Measurements from ENCODE around the gene BMP5.
"Not testable (repeated sequence)": the region's sequence is repeated elsewhere in the genome, so short reads cannot be mapped to it uniquely, and the experiment has no call there.

BMP5 gene

DNA sequence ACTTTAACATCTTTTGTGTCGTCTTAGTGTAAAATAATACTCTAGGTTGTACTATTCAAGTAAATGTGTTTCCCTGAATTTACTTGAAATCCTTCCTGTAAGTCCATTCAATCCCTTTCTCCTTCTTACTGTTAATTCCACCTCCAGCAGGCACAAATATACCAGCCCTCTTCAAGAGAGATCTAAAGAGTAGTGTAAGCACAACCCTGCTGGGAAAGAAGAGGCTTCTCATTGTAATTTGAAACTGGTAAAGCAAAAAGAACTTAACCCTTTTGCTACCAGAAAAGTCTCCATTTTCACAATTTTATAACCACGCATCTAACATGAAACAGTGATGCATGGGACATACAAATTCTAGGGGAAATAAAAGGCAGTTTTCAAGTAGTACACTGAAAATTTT, at the start of gene BMP5:
BMP5 (minus strand) TSS at position 191 of the 400 bp plus-strand sequence. CDS start 725 bp downstream, outside the sequence.
- DNase-seq: no peak

DNA sequence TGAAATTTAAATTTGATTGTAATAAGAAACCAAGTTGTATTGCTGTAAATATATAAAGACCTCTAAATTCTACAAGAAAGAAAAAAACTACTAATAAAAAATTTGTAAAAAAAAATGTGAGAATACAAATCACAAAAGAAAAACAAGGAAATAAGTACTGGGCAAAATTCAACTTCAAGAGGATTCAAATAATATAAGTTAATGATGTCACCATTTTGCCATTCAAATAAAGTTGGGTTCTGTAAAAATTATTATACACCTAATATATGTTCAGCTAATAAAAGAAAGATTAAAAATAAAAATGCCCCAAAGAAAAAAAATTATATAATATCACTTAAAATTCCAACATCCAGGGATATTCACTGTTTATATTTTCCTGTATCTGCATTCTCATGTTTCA, 47.0 kb upstream of the BMP5 start:
- DNase-seq: no peak

DNA sequence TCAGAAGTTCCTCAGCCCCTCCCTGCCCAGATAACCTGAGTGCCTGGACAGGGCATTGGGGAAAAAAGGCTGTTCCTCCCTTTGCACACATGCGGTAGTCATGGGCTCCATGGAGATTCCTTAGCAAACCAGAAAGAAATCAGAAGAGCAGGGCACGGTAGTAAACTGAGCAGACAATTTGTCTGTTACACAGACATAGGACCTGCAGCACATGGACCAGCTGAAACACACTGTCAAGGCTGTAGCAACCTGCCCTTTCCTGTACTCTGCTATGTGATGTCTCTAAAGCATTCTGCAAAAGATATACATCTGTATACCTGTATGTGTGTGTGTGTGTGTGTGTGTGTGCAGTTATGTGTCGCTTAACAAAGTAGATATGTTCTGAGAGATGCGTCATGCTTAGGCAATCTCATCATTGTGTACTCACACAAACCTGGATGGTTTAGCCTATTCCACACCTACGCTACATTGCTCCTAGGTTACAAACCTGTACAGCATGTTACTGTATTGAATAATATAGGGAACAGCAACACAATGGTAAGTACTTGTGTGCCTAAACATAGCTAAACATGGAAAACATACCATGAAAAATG, 44.4 kb upstream of the BMP5 start:
- no peak for DNase-seq

DNA sequence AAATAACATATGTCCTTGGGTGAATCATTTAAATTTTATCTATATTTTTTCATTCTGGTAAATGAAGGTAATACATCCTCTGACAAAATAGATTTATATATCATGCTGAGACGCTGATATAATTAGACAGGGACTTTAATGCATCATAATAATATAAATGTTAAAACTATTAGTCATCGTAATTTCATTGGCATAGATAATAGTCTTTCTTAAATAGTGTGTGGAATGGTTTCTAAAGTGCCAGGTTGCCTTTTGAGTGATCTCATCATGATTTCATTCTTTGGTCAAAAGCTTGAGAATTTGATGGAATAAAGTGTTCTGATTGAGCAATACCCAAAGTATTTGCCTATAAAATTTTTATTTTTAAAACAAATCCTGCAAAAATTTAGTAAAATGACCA, 43.2 kb upstream of the BMP5 start:
- DNase-seq: no peak

DNA sequence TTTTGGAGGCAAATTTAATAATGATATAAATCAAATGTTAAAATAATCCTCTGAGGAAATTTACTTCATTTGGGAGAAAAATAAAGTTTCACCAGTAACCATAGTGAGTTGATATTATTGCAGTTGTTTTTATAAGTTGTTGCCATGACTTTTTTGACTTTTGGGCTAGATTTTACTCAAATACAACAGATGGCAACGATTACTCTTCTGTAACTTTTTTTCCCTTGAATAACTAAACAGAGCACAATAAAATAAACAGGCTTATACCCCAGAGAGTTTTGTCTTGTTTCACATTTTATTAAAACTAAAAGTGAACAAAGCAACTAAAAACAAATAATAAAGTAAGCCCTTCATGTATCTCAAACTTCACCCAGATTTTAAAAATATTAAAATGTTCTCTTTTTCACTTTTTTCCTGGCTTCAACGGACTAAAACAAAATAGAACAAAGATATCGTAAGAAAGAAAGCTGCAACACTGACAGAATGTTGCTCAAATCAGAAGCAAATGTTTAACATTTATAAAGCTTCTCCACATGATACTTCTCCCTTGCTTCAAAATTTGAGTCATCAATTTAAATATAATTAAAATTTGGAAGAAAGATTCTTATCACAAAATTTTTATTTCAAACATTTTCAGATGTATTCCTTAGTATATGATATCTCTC, 42.5 kb upstream of the BMP5 start:
- no peak for DNase-seq

DNA sequence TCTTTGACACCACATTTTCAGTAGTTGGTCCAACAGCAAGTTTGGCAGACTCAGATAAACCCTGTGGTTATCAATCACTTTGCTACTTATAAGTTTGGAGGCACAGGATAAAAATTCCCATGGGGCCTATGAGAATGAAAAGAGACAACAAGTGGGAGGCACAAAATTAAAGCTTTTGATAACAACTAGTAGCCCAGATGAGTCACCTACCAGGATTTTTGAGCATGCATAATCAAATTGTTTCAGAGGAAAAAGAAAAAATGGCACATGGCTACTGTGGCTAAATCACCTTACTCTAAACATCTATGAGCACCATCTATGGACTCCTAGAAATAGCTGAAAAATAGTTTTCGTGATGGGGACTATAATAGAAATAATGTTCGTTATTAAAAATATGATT, 40.8 kb upstream of the BMP5 start:
- DNase-seq: no peak

DNA sequence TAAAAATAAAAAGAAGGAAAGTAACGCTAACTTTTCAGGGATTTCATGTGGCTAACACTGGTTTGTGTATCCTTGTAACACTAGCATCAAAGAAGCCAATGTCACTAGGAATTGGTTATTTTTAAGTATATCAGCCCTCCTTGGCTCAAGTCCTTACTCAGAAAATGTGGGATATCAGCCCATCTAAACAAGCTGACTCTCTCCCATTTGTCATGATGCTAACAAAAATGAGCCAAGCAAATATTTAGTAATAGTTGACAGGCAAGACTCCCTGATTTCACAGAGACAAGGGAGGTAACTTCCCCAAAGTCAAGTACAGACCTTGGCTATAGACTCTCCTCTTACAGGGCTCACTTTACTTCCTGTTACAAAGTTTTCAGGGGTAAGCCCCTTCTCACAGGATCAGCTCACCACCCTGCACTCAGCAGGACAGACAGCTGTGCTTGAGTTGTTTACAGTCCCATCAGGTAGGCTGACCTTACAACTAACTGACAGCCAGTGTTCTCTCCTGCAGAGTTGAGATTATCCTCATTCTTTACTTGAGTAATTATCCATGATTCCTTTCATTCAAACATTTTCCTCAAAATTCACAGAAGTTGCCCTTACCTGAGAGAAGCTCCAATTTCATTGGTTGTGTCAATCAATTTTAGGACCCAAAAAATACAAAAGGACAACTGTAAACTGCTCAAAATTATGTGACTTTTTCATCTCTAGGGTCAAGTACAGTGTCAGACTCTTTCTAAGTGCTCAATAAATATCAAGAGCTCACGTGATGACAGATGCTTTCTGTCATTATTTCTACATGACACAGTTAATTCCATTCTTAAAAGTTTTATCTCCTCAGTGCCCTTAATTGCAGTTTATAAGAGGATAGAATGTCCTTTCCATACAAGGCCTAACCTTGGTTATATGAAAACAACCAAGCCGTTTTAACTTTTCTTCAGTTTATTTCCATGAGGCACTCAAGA, 38.1 kb upstream of the BMP5 start:
- no peak for DNase-seq

DNA sequence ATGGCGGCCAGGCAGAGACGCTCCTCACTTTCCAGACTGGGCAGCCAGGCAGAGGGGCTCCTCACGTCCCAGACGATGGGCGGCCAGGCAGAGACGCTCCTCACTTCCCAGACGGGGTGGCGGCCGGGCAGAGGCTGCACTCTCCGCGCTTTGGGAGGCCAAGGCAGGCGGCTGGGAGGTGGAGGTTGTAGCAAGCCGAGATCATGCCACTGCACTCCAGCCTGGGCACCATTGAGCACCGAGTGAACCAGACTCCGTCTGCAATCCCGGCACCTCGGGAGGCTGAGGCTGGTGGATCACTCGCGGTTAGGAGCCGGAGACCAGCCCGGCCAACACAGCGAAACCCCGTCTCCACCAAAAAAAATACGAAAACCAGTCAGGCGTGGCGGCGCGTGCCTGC, 35.1 kb upstream of the BMP5 start:
- not testable (repeated sequence) for DNase-seq

DNA sequence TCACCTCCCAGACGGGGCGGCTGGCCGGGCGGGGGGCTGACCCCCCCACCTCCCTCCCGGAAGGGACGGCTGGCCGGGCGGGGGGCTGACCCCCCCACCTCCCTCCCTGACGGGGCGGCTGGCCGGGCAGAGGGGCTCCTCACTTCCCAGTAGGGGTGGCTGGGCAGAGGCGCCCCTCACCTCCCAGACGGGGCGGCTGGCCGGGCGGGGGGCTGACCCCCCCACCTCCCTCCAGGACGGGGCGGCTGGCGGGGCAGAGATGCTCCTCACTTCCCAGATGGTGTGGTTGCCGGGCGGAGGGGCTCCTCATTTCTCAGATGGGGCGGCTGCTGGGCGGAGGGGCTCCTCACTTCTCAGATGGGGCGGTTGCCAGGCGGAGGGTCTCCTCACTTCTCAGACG, 34.5 kb upstream of the BMP5 start:
- DNase-seq: not testable (repeated sequence)

DNA sequence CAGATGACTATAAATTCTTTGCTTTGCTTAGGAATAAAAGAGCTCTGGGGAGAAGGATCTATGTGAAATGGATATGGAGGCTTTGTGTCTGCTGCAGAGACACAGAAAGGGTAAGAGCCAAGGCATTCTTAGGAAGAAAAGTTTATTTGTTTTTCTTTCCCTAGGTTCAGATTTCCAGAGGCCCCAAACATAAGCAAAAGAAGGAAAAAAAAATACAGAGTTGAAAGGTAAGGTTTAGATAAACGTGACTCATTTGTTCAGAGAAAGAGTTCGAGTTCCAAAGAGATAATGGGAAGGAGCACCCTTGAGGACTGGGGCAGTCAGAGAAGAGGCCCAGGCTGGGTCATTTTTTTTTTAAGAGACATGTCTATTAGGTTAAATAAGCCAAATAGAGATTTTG, 27.4 kb upstream of the BMP5 start:
- DNase-seq: no peak

DNA sequence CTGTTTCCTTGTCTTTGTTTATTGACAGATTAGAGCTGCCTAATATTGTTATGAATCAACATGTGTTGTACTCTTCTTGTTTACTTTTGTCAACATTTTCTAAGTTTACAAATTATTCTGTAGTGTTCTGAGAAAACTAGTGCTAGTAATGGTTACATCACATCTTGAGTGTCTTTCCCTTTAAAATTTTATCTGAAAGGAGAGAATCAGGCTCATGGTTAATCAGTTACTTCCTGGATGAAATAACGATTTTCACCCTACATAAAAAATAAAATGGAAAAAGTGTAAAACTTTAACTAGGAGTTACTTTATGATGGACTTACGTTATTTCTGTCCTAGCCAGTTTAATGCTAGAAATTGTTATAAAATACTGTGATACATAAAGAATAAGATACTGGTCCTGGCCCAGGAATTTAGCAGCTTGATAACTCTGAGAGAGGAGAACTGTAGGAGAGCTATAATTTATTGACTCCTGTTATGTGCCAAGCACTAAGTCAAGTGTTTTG, 26.4 kb upstream of the BMP5 start:
- no peak for DNase-seq

DNA sequence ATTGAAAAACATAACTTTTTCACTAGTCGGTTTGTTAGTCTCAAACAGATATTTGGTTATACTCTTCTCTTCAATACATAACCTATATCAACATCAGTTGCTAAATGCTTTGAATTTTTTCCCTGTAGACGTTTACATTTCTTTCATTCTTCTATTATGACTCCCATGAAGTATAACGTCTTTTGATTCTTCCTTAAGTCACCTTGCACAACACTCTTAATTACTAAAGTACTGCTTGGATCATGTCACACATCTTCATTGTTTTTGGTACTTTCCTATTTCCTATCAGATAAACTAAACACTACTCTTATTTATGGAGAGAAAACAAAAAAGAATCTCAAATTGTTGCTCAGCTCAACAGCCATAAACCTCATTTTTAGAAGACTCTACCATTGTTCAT, 23.0 kb upstream of the BMP5 start:
- DNase-seq: no peak

DNA sequence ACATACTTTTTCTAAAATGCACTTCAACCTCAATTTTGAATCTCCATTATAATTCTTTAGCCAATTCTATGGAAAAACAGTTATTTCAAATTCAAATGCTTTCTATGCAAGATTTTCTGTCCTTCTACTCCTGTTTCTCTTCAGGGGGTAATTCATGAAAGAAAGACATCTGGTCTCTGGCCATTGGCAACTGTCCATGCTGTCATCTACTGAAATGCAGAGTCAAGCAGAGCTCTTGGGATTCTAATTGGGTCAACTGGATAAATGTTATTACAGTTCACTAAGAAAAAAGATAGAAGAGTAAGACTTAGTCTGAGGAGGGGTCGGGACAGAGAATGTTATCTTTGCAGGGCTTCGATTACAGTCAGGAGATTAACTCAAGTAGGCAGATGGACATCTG, 22.0 kb upstream of the BMP5 start:
- DNase-seq: no peak

DNA sequence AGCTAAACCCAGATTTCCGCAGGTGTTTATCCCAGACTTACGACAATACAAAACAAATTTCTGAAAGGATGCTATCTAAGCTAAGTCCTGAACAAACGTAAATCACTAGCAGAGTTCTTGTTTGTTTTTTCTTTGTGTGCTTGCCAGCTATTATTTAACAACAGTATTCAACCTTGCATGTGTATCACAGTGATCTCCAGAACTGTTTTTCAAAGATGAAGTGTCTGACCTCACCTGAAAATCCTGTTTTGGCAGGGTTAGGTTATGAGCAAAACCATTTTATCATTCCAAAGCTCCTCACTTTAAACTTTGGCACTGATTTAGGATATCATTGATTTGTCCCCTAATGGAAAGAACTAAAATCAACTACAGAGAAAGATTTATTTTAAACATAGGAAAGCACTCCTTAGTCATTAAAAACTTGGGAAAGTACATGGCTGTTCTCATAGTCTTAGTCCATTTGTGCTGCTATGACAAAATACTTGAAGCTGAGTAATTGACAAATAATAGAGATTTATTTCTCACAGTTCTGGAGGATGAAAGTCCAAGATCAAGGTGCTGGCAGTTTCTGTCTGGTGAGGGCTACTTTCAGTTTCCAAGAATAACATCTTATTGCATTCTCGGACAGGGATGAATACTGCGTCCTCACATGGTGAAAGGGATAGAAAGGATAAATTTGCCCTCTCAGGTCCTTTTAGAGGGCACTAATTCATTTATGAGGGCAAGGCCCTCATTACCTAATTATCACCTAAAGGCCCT, 20.8 kb upstream of the BMP5 start:
- no peak for DNase-seq

DNA sequence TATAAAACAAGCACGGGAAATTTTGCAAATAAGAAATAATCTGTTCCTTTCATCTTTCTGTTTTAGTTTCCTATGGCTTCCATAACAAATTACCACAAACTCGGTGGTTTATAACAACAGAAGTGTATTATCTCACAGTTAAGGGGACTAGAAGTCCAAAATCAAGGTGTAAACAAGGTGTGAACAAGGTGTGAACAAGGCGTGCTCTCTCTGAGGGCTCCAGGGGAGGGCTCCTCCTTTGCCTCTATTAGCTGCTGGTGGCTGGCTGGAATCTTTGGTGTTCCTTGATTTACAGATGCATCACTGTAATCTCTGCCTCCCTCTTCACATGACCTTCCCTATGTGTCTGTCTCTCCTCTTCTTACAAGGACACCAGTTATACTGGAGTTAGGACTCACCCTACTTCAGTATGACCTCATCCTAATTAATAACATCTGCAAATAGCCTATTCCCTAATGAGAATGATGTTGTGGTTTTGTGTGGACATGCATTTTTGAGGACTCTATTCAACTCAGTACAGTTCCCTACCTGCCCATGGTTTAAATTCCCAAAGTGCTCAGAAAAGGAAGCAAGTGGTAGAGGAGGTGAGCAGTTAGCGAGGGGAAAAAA, 17.5 kb upstream of the BMP5 start:
- DNase-seq: no peak

DNA sequence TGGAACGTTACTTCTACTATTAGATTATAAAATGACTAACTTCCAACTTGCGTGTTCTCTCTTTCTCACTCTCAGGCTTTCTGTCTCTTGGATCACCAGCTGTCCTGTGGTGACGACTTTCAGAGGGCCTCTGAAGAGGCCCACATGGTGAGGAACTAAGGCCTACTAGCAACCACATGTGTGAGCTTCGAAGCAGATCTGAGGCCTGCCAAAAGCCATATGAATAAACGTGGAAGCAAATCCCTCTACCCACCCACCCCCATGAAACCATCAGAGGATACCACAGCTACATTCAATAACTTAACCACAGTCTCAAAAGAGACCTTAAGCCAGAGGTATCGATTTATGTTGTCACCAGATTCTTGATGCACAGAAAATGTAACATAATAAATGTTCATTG, 13.5 kb upstream of the BMP5 start:
- no peak for DNase-seq

DNA sequence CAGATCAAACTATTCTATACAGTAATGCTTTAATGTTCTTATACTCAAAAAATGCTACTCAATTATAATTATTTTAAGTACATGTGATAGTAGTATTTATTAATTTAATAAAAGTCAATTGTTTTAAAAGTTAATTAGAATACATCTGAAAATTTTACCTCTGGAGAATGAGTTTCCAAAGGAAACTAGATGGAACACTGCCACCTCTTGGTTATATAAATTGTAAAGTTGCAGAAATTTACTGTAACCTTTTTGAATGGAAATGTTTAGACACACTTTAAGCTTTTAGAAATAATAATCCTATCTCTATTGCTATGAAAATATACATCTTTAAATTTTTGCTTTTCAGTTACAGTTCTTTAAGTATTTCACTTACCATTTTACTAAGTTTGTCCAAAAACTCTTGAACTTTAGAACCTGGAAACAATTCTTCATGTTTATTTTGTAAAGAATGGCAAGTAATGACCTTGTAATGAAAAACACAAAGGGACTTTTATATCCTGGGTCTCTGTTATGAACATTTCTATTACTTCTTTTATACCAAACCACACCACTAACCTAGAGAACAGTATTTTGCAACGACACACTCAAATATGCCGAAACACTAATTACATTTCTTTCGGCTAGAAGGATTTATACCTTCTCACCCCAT, 10.9 kb upstream of the BMP5 start:
- DNase-seq: no peak

DNA sequence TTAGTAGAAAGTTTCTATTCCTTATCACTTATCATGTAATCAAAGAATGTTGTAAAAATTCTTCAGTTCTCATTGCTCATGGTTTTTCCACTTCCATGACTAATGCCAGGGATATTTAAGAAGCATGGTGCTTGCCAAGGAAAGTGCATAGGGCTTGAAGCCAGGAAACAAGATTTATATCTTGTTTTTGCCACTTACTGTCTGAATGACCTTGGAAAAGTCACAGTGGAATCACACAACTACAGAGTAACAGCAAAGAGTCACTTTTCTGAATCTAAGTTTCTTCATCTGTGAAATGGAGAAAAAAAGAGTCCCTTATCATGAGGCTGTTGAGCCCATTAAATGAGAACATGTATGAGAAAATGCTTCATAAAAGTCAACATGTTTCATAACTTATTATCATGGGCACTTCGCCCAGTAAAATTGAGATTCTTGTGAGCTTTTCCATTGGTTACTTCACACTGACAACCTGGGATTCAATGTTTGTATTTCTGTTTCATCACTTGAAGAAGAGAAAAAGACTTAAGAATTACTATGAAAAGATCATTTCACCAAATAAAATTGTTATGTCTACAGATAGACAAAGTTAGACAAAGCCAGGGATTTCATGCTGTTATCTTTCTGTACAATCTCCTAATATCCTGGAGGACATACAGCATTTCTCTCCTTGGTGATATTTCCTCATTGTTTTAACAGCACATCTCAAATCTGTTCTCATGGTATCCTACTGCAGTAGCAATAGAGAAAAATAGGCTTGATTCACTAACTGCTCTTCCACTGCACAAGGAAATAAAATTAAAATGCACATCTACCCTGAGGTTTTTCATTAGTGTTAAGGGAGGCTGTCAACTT, 7.6 kb upstream of the BMP5 start:
- DNase-seq: no peak

DNA sequence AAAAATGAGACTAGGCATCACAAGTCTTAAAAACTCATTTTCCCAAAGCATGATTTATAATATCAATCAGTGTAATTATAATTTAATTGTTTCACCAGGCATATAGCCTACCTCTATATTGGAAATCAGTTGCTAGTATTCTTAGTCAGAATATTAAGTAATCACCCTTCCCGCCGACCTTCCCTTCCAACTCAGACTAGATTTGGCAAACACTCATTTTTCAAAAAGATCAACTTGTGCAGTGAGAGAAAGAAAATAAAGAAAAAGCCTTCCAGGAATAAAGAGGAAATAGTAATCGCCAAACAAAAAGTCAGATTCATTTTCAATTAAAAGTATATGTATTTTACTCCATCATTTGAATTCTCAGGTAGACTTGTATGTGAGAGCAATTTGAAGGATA, 1.9 kb upstream of the BMP5 start:
- DNase-seq: no peak

DNA sequence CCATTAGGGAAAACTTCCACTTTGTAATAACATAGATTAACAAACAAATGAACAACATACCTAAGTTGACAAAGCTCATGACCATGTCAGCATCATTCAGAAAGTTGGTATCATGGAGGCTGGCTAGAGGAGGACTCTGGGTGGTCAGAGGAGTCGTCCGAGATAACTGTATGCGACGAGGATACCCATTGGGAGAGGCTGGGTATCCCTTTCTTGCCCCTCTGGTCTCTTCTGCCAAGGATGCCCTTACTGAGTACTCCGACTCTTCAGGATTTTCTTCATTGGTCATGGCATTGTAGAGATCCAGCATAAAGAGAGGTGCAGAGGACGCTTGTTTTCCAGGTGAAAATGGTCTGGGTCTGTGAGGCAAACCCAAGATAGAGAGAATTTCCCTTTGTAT, 1.1 kb downstream of the BMP5 start:
- no peak for DNase-seq

DNA sequence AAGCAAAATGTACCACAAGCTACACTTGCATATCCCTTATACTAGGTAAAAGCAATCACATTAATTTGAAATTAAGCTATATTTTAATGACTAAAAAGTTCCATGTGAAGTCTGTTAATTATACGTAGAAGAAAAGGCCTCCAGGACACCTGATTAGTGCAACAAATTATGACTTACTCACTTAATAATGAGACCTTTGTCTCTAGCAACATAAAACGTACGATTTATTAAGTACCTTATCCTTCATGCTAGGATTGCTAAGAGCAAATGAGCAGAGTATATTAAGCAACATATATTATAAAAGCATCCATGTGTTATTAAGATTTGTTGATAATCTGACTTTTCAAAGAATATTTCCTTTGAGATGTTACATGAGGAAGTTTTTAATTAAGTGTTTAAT, 2.5 kb downstream of the BMP5 start:
- no peak for DNase-seq

All from CD4-positive, alpha-beta T cell treated with Interleukin-17A for 4 hours (primary cell).